Mesothelial cell of epicardium (in vitro differentiated cells): ENCODE results near the gene RPL3. TPM values are rescaled to one million over a fixed set of nuclear protein-coding genes. Genes with fewer than 3 reads are reported as not detected.

Source experiments
- DNase-seq, 2 experiments: peaks; one replicate each; pipeline ENCODE4 v3.0.0; 2021; ENCODE audit warnings: low spot score in 2 of 2; ENCODE audit not compliant: unreplicated experiment in 2 of 2
- H3K27ac Mint-ChIP-seq: 2 replicates; pipeline ENCODE4 v1.8.0; 2021; ENCODE audit warnings: mixed read lengths
- H3K27me3 Mint-ChIP-seq: 2 replicates; pipeline ENCODE4 v1.8.0; 2021; ENCODE audit warnings: low read depth, mixed read lengths
- H3K36me3 Mint-ChIP-seq: 2 replicates; pipeline ENCODE4 v1.8.0; 2021; ENCODE audit warnings: mixed read lengths
- H3K4me1 Mint-ChIP-seq: 2 replicates; pipeline ENCODE4 v1.8.0; 2021; ENCODE audit warnings: mixed read lengths
- H3K4me3 Mint-ChIP-seq: 2 replicates; pipeline ENCODE4 v1.8.0; 2021; ENCODE audit warnings: mild to moderate bottlenecking, moderate library complexity, mixed read lengths
- H3K9me3 Mint-ChIP-seq: 2 replicates; pipeline ENCODE4 v1.8.0; 2021; ENCODE audit warnings: mixed read lengths
- total RNA-seq: library from RNA; stranded (reverse); gene quantifications from 3 replicates; pipeline ENCODE4 v1.2.1, GENCODE V29; 2021
- TF ChIP-seq, protein P1 (sequence below): fragments of 200-600 bp; sonication (generic); IDR thresholded peaks from one replicate; pipeline ENCODE4 v1.5.0; 2021; ENCODE audit warnings: antibody characterized with exemption; ENCODE audit not compliant: unreplicated experiment

The RPL3 gene
- total RNA-seq, 1 donor from 2014 or later, result 2,423 TPM

DNA sequence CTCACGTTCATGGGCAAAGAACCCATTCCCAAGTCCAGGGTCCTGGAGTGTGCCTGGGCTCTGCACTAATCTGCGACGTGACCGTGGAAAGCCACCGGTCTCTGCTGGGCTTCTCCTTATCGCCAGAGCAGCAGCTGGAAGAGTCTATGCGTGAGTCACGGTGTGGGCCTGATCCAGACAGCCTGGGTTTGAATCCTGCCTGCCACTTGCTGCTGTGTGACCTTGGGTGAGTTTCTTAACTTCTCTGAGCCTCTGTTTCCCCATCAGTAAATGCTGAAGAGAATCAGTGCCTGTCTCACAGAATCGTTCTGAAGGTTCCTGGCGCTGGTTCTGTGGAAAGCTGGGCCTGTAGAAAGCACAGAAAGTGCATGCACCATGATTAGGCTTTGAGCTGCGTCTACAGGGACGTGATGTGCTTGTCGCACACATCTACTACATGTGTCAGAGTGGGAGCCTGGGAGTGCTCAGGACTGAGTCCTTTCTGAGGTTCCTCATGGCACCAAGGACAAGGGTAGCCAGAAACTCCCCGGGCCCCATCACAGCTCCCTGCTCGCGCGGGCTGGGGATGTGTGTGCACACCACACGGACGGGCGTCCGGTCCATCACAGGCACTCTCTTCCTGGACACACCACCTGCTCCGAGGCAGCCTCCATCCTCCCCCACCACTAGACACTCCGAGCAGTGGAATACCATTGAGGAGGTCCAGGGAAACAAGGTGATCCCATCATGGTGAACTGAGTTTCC, 54.1 kb downstream of the RPL3 start:
- H3K4me1 Mint-ChIP-seq, result no peaks in the 10 kb centered on the region
- peaks cover 10% of the 10 kb centered on the region for H3K9me3 Mint-ChIP-seq
- no peak for DNase-seq
- no peak overlapping the region for H3K4me3 Mint-ChIP-seq
- TF ChIP-seq, protein P1, sequence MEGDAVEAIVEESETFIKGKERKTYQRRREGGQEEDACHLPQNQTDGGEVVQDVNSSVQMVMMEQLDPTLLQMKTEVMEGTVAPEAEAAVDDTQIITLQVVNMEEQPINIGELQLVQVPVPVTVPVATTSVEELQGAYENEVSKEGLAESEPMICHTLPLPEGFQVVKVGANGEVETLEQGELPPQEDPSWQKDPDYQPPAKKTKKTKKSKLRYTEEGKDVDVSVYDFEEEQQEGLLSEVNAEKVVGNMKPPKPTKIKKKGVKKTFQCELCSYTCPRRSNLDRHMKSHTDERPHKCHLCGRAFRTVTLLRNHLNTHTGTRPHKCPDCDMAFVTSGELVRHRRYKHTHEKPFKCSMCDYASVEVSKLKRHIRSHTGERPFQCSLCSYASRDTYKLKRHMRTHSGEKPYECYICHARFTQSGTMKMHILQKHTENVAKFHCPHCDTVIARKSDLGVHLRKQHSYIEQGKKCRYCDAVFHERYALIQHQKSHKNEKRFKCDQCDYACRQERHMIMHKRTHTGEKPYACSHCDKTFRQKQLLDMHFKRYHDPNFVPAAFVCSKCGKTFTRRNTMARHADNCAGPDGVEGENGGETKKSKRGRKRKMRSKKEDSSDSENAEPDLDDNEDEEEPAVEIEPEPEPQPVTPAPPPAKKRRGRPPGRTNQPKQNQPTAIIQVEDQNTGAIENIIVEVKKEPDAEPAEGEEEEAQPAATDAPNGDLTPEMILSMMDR, result no peak
- no peaks in the 10 kb centered on the region for H3K36me3 Mint-ChIP-seq
- H3K27ac Mint-ChIP-seq, result no peak overlapping the region
- no peaks in the 10 kb centered on the region for H3K27me3 Mint-ChIP-seq

DNA sequence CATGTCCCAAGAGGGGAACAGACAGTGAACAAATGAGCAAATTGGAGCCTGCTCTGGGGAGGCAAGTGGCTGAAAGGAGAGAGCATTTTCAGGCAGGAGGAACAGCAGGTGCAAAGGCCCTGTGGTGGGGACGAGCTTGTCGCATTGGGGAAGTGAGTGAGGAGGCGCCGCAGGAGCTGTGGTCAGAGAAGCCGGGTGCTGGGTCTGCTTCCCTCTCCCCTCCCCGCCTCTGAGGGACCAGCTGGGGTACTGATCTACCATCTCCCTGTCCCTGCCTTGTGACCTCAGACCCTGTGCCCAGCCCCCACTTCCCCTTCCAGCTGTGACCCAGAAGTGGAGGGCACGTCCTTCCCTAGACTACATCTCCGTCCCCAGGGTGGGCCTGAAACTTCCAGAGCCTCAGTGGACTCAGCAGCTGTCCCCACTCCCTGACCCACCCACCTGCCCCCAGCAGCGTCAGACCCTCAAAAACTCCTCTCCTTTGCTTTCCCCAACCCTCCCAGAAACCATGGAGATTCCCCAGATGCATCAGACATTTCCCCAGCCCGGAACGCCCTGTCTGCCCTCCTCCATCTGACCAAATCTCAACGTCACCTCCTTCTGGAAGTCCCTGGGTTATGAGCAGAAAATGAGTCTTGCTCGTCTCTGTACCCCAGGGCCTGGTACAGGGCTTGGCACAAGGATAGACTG, 54.9 kb downstream of the RPL3 start:
- Mint-ChIP-seq H3K27me3 (no peaks in the 10 kb centered on the region), H3K27ac (no peak overlapping the region), H3K4me1 (no peaks in the 10 kb centered on the region), H3K4me3 (no peak overlapping the region), H3K9me3 (peaks cover 10% of the 10 kb centered on the region), H3K36me3 (no peaks in the 10 kb centered on the region)
- TF ChIP-seq, protein P1, result no peak
- no peak for DNase-seq

DNA sequence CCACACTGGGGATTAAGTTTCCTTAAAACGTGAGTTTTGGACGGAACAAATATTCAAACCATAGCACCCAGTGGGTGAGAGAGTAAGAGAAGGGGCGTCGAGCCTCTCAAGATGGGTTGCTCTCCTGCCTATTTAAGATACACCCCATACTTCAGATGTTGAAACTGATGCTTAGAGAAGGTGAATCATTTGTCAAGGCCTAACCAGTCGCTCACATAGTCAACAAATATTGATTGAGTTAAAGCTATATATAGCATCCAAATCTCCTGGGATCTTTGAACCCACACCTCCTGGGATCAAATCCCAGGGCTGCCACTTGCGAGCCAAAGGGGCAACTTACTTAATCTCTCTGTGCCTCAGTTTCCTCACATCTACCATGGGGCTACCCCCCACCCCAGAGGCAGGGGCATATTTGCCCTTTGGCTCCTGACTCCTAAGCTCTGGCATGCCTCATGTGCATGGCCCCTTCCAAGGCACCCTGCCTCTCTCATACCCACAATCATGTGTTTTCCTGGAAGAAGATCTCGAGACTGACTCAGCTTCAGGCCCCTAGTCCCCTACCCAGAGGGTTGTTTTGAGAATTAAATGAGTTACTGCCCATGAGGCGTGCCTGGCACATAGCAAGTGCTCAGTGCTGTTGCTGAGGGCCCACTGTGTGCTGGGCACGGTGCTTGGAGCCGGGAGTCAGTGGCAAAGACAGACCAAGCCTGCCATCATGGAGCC, 55.6 kb downstream of the RPL3 start:
- Mint-ChIP-seq H3K4me1 (no peaks in the 10 kb centered on the region), H3K36me3 (no peaks in the 10 kb centered on the region), H3K27me3 (no peaks in the 10 kb centered on the region), H3K4me3 (no peak overlapping the region), H3K9me3 (peaks cover 10% of the 10 kb centered on the region), H3K27ac (no peak overlapping the region)
- DNase-seq, result no peak
- TF ChIP-seq, protein P1, result no peak

Other genes starting within 250 kb of the RPL3 start
- gene APOBEC3G, start 242.3 kb downstream of the RPL3 start, total RNA-seq, result 5.5 to 6.7 TPM (median 6.1 TPM) in 3 replicates
- 0.49 TPM in 1 of 3 replicates, not detected in the others for gene APOBEC3H, start 222.4 kb downstream of the RPL3 start, total RNA-seq
- 10.7 to 13.2 TPM (median 11.0 TPM) in 3 replicates for gene CBX7, start 166.9 kb downstream of the RPL3 start, total RNA-seq
- gene PDGFB, start 74.6 kb downstream of the RPL3 start, total RNA-seq, result 14.2 to 15.2 TPM (median 14.7 TPM) in 3 replicates
- 37.4 to 38.9 TPM (median 38.9 TPM) in 3 replicates for gene SYNGR1, start 30.4 kb upstream of the RPL3 start, total RNA-seq
- 30.1 to 32.9 TPM (median 30.6 TPM) in 3 replicates for gene TAB1, start 80.2 kb upstream of the RPL3 start, total RNA-seq
- gene MGAT3, start 137.4 kb upstream of the RPL3 start, total RNA-seq, result 43.6 to 45.3 TPM (median 45.0 TPM) in 3 replicates
- 29.7 to 35.0 TPM (median 31.9 TPM) in 3 replicates for gene MIEF1, start 182.7 kb upstream of the RPL3 start, total RNA-seq
- 361 to 378 TPM (median 363 TPM) in 3 replicates for gene ATF4, start 200.9 kb upstream of the RPL3 start, total RNA-seq
- 30.6 to 33.0 TPM (median 31.9 TPM) in 3 replicates for gene RPS19BP1, start 213.1 kb upstream of the RPL3 start, total RNA-seq